Activated CD4-positive, alpha-beta T cell treated with anti-CD3 and anti-CD28 coated beads for 1 hour (primary cell): ENCODE measurements around the gene TERB1.

Source experiments
- DNase-seq: peaks from one replicate; pipeline ENCODE4 v3.0.0-alpha.2; 2020

TERB1 gene

GRCh38 chr16:66741950-66742808, 59.2 kb downstream of the TERB1 start:
- no peak for DNase-seq

- no peak for DNase-seq
Measured at GRCh38 chr16:66741169-66741900, 60.0 kb downstream of the TERB1 start.

- no peak for DNase-seq
Measured at GRCh38 chr16:66740533-66740932, 60.9 kb downstream of the TERB1 start.

GRCh38 chr16:66740010-66740409, 61.4 kb downstream of the TERB1 start:
- no peak for DNase-seq

GRCh38 chr16:66735891-66736290, 65.5 kb downstream of the TERB1 start:
- no peak for DNase-seq

GRCh38 chr16:66731101-66731500, 70.3 kb downstream of the TERB1 start:
- DNase-seq = no peak

GRCh38 chr16:66728804-66729203, 72.6 kb downstream of the TERB1 start:
- DNase-seq = no peak

- DNase-seq = no peak
Measured at GRCh38 chr16:66728117-66728787, 73.1 kb downstream of the TERB1 start.

- no peak for DNase-seq
Measured at GRCh38 chr16:66720766-66721165, 80.6 kb downstream of the TERB1 start.

GRCh38 chr16:66719246-66719645, 82.1 kb downstream of the TERB1 start:
- DNase-seq = no peak

GRCh38 chr16:66717776-66718175, 83.6 kb downstream of the TERB1 start:
- no peak for DNase-seq

- no peak for DNase-seq
Measured at GRCh38 chr16:66717112-66717675, 84.2 kb downstream of the TERB1 start.

- DNase-seq = no peak
Measured at GRCh38 chr16:66714654-66715307, 86.6 kb downstream of the TERB1 start.

GRCh38 chr16:66714062-66714461, 87.3 kb downstream of the TERB1 start:
- DNase-seq = no peak

GRCh38 chr16:66713076-66713475, 88.3 kb downstream of the TERB1 start:
- no peak for DNase-seq

GRCh38 chr16:66712512-66712911, 88.9 kb downstream of the TERB1 start:
- DNase-seq = no peak

GRCh38 chr16:66711581-66711980, 89.8 kb downstream of the TERB1 start:
- DNase-seq = no peak

- no peak for DNase-seq
Measured at GRCh38 chr16:66706506-66706880, 94.9 kb downstream of the TERB1 start.

GRCh38 chr16:66705790-66706505, 95.4 kb downstream of the TERB1 start:
- no peak for DNase-seq
